GM19025 (cell line): Measurements from ENCODE around the gene TMEM109.

Experiments
- ATAC-seq: cut with Tn5 transposase; IDR thresholded peaks from one replicate; pipeline ENCODE4 v1.9.1; 2021; ENCODE audit warnings: mild to moderate bottlenecking, low read depth, moderate library complexity; ENCODE audit not compliant: unreplicated experiment

Gene TMEM109

GRCh38 chr11:60939301-60939700, 25.3 kb downstream of the TMEM109 start:
- ATAC-seq, result no peak

- ATAC-seq, result no peak
These were observed 25.9 kb downstream of the TMEM109 start for GRCh38 chr11:60939855-60940254.

- no peak for ATAC-seq
These were observed 27.6 kb downstream of the TMEM109 start for GRCh38 chr11:60941371-60942119.

GRCh38 chr11:60942219-60942618, 28.3 kb downstream of the TMEM109 start:
- ATAC-seq, result no peak

GRCh38 chr11:60942970-60943565, 29.1 kb downstream of the TMEM109 start:
- ATAC-seq, result no peak

- no peak for ATAC-seq
These were observed 30.7 kb downstream of the TMEM109 start for GRCh38 chr11:60944490-60945294.

GRCh38 chr11:60945295-60945667, 31.3 kb downstream of the TMEM109 start:
- ATAC-seq, result no peak

GRCh38 chr11:60946601-60947264, 32.8 kb downstream of the TMEM109 start:
- no peak for ATAC-seq

GRCh38 chr11:60947700-60948099, 33.7 kb downstream of the TMEM109 start:
- ATAC-seq, result no peak

GRCh38 chr11:60948250-60948649, 34.3 kb downstream of the TMEM109 start:
- ATAC-seq, result no peak

- ATAC-seq, result no peak
These were observed 36.1 kb downstream of the TMEM109 start for GRCh38 chr11:60950024-60950423.

GRCh38 chr11:60950933-60951605, 37.1 kb downstream of the TMEM109 start:
- ATAC-seq, result no peak

- no peak for ATAC-seq
These were observed 37.6 kb downstream of the TMEM109 start for GRCh38 chr11:60951606-60951903.

- ATAC-seq, result peak; percentile 59
These were observed 38.2 kb downstream of the TMEM109 start, which contains the start of gene SLC15A3 for GRCh38 chr11:60951904-60952741. Gene SLC15A3 (minus strand): TSS chr11:60952176. CDS start chr11:60951551, 625 bp downstream.

- ATAC-seq, result no peak
These were observed 38.8 kb downstream of the TMEM109 start for GRCh38 chr11:60952742-60953170.

- ATAC-seq, result no peak
These were observed 39.8 kb downstream of the TMEM109 start for GRCh38 chr11:60953781-60954180.

- ATAC-seq, result no peak
These were observed 40.5 kb downstream of the TMEM109 start for GRCh38 chr11:60954421-60954820.

- no peak for ATAC-seq
These were observed 41.6 kb downstream of the TMEM109 start for GRCh38 chr11:60955571-60955970.

- ATAC-seq, result no peak
These were observed 43.2 kb downstream of the TMEM109 start for GRCh38 chr11:60957188-60957587.

GRCh38 chr11:60959431-60959830, 45.5 kb downstream of the TMEM109 start:
- ATAC-seq, result no peak
